ENCODE measurements around the gene THRAP3. TPM values are rescaled to one million over a fixed set of nuclear protein-coding genes. Genes with fewer than 3 reads are reported as not detected.

THRAP3 gene
- total and polyA plus RNA-seq, 2 experiments from 2014 or later, result 61.5 to 95.2 TPM

DNA sequence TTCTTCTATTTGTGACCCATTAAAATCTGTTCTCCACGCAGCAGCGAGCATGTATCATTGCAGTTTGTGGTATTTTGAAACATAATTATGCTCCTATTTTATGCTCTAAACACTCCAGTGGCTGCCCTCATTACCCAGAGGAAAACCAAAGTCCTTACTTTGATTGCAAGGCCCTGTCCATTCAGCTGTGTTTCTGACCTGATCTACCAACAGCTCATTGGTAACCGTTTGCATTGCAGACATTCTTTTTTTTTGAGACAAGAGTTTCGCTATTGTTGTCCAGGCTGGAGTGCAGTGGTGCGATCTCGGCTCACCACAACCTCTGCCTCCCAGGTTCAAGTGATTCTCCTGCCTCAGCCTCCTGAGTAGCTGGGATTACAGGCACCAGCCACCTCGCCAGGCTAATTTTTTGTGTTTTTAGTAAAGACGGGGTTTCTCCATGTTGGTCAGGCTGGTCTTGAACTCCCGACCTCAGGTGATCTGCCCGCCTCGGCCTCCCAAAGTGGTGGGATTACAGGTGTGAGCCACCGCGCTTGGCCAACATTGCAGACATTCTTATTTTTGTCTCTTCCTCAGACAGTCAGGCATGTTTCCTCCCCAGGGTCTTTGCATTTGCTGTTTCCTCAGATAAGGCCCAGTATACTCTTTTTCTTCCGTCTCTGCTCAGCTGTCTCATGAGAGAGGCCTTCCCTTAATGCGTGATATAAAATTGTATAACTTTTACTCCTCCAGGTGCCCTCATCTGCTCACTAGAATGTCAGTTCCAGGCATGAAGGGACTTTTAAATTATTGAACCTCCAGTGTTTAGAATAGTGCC is 32.5 kb downstream of the THRAP3 start:
- Histone ChIP-seq H3K27ac (no peak overlapping the region; the same call in 1 of the 2 replicates), H3F3A (ENCODE audit: insufficient read depth) (peaks cover 35% of the 10 kb centered on the region)

GRCh38 chr1:36257375-36257767 is 33.1 kb downstream of the THRAP3 start:
- H3F3A ChIP-seq (ENCODE audit: insufficient read depth), result peaks cover 38% of the 10 kb centered on the region
- peaks cover 36% of the 10 kb centered on the region; the same call in 1 of the 2 replicates for H4K20me1 ChIP-seq (ENCODE audit: insufficient read depth)
- peaks cover 42% of the 10 kb centered on the region for H3K4me1 ChIP-seq (ENCODE audit: insufficient read depth)
- peaks cover 21% of the 10 kb centered on the region; the same call in 1 of the 2 replicates for H3K36me3 ChIP-seq (ENCODE audit: low read depth)
- no peak overlapping the region for H3K4me2 ChIP-seq (ENCODE audit: unreplicated experiment)
- H3K9ac ChIP-seq, result no peak overlapping the region
- H3K79me2 ChIP-seq (ENCODE audit: insufficient read depth), result peaks cover 100% of the 10 kb centered on the region
- H3K27me3 ChIP-seq (replicated peaks; ENCODE audit: insufficient read depth), result no peaks in the 10 kb centered on the region
- no peak overlapping the region; the same call in 1 of the 2 replicates for H3K27ac ChIP-seq
- 54% methylated on average over 2 of the region's 2 CpGs for WGBS, 2 experiments (ENCODE audit: low coverage in 1 of 2, low lambda C conversion rate in 2 of 2, missing lambda C conversion rate in 2 of 2)
- H3K9me2 ChIP-seq (ENCODE audit: insufficient read depth), result no peaks in the 10 kb centered on the region
- in situ Hi-C loops (cut with MboI), result no loop called here
- DNase-seq, result peak; percentile 31
- no peak overlapping the region for H3K4me3 ChIP-seq
- TF ChIP-seq EZH2 (IDR thresholded peaks at IDR 0.05; ENCODE audit: insufficient read depth, poor library complexity, severe bottlenecking) (no peak), EZH2phosphoT487 (IDR thresholded peaks at IDR 0.05; ENCODE audit: insufficient read depth, low read depth) (no peak)
- no peaks in the 10 kb centered on the region for H3K9me3 ChIP-seq (ENCODE audit: low read depth)
- no peak overlapping the region for H2AFZ ChIP-seq

More for the DNA sequence above, 32.5 kb downstream of the THRAP3 start:
- Histone ChIP-seq H3K4me1 (ENCODE audit: insufficient read depth) (peaks cover 48% of the 10 kb centered on the region), H3K9ac (no peak overlapping the region), H3K27me3 (replicated peaks; ENCODE audit: insufficient read depth) (no peaks in the 10 kb centered on the region), H3K4me3 (no peak overlapping the region), H2AFZ (no peak overlapping the region), H3K9me2 (ENCODE audit: insufficient read depth) (no peaks in the 10 kb centered on the region), H3K9me3 (ENCODE audit: low read depth) (no peaks in the 10 kb centered on the region), H3K79me2 (ENCODE audit: insufficient read depth) (peaks cover 100% of the 10 kb centered on the region), H3K4me2 (ENCODE audit: unreplicated experiment) (no peak overlapping the region), H4K20me1 (ENCODE audit: insufficient read depth) (peaks cover 36% of the 10 kb centered on the region; the same call in 1 of the 2 replicates), H3K36me3 (ENCODE audit: low read depth) (peaks cover 20% of the 10 kb centered on the region; the same call in 1 of the 2 replicates)
- no peak for DNase-seq
- TF ChIP-seq EZH2 (IDR thresholded peaks at IDR 0.05; ENCODE audit: insufficient read depth, poor library complexity, severe bottlenecking) (no peak), EZH2phosphoT487 (IDR thresholded peaks at IDR 0.05; ENCODE audit: insufficient read depth, low read depth) (no peak)
- in situ Hi-C loops (cut with MboI), result no loop called here
- 82% methylated on average over 15 of the region's 15 CpGs for WGBS, 2 experiments (ENCODE audit: low coverage in 1 of 2, low lambda C conversion rate in 2 of 2, missing lambda C conversion rate in 2 of 2)

- H2AFZ ChIP-seq, result no peak overlapping the region
- H3K4me1 ChIP-seq (ENCODE audit: insufficient read depth), result peaks cover 30% of the 10 kb centered on the region
- peak; percentile 29 for DNase-seq
- no peak overlapping the region for H3K27ac ChIP-seq
- peaks cover 100% of the 10 kb centered on the region for H3K79me2 ChIP-seq (ENCODE audit: insufficient read depth)
- no peaks in the 10 kb centered on the region for H3K9me3 ChIP-seq (ENCODE audit: low read depth)
- TF ChIP-seq EZH2phosphoT487 (IDR thresholded peaks at IDR 0.05; ENCODE audit: insufficient read depth, low read depth), result no peak
- TF ChIP-seq EZH2 (IDR thresholded peaks at IDR 0.05; ENCODE audit: insufficient read depth, poor library complexity, severe bottlenecking), result no peak
- no peaks in the 10 kb centered on the region for H3K27me3 ChIP-seq (replicated peaks; ENCODE audit: insufficient read depth)
- no peaks in the 10 kb centered on the region for H3K9me2 ChIP-seq (ENCODE audit: insufficient read depth)
- H3F3A ChIP-seq (ENCODE audit: insufficient read depth), result peaks cover 30% of the 10 kb centered on the region
- no peak overlapping the region for H3K4me3 ChIP-seq
- in situ Hi-C loops (cut with MboI), result no loop called here
- peak overlapping the region; percentile 0 for H3K4me2 ChIP-seq (ENCODE audit: unreplicated experiment)
- no peak overlapping the region for H3K9ac ChIP-seq
- H4K20me1 ChIP-seq (ENCODE audit: insufficient read depth), result peaks cover 34% of the 10 kb centered on the region; the same call in 1 of the 2 replicates
- WGBS, 2 experiments (ENCODE audit: low coverage in 1 of 2, low lambda C conversion rate in 2 of 2, missing lambda C conversion rate in 2 of 2), result 71% methylated on average over 1 of the region's 1 CpG
- peaks cover 21% of the 10 kb centered on the region; the same call in 1 of the 2 replicates for H3K36me3 ChIP-seq (ENCODE audit: low read depth)
Measured at GRCh38 chr1:36258960-36259344, 34.7 kb downstream of the THRAP3 start.

- in situ Hi-C loops (cut with MboI), result no loop called here
- H3K27ac ChIP-seq, result peak overlapping the region; percentile 24
- WGBS, 2 experiments (ENCODE audit: low coverage in 1 of 2, low lambda C conversion rate in 2 of 2, missing lambda C conversion rate in 2 of 2), result 94 to 96% methylated on average over 6 of the region's 6 CpGs
- H3K4me1 ChIP-seq (ENCODE audit: insufficient read depth), result no peaks in the 10 kb centered on the region
- H3K4me3 ChIP-seq, result no peak overlapping the region
- H3K9me3 ChIP-seq (ENCODE audit: low read depth), result no peaks in the 10 kb centered on the region
- TF ChIP-seq EZH2phosphoT487 (IDR thresholded peaks at IDR 0.05; ENCODE audit: insufficient read depth, low read depth), result no peak
- no peaks in the 10 kb centered on the region; the same call in 1 of the 2 replicates for H4K20me1 ChIP-seq (ENCODE audit: insufficient read depth)
- peaks cover 30% of the 10 kb centered on the region for H3F3A ChIP-seq (ENCODE audit: insufficient read depth)
- no peak overlapping the region for H3K9ac ChIP-seq
- DNase-seq, result no peak
- peaks cover 97% of the 10 kb centered on the region for H3K79me2 ChIP-seq (ENCODE audit: insufficient read depth)
- peaks cover 33% of the 10 kb centered on the region; the same call in 1 of the 2 replicates for H3K36me3 ChIP-seq (ENCODE audit: low read depth)
- H3K4me2 ChIP-seq (ENCODE audit: unreplicated experiment), result no peak overlapping the region
- H2AFZ ChIP-seq, result no peak overlapping the region
- no peaks in the 10 kb centered on the region for H3K9me2 ChIP-seq (ENCODE audit: insufficient read depth)
- no peaks in the 10 kb centered on the region for H3K27me3 ChIP-seq (replicated peaks; ENCODE audit: insufficient read depth)
Measured at GRCh38 chr1:36268981-36269380, 44.7 kb downstream of the THRAP3 start.

Measured in GM23248 (cell line).